ENCODE data around the gene CTTN. TPM values are rescaled to one million over a fixed set of nuclear protein-coding genes. Genes with fewer than 3 reads are reported as not detected.

The CTTN gene
- total and polyA plus RNA-seq, 2 of the 8 experiments (the other 6 are each of a cell fraction or from before 2014, with no cell fraction given) = 84.6 to 216 TPM

DNA sequence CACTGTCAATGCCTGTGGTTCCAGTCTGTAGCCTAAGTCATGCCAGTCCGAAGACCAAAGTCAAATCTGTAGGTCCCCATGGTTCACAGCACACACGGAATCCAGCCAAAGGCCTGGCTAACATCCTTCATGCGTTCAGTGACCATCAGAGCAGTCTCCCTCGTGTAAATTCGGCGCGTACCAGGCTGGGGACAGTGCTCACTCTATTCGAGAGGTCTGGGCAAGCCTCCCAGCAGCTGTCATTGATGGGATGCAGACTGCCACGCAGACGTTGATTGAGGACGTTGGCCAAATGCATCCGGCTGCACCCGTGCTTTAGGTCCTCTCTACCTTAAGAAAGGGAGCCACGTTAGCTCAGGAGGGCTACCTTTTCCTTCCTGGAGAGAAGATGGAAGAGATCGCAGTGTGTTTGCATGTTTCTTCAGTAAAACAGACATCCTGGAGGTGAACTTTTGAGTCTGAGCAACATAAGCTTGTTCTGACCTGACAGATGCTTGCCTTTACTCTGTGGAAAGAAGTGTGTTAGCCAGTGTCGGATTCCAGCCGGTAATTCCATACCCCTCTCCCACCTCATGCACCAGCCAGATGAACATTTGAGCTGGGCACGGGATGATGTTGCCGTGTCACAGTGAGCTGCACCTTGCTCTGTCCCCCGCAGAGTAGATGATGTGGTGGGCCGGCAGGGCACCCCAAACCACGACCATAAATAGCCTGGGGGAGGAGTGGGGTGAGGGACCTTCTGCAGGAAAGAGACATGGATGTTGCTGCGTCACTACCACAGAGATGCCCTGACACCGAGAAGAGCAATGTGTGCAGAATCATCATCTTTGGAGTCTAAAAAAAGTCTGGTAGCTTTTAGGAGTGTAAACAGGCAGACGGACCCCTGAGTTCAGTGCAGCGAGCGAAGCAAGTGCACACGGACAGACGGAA lies 12.2 kb downstream of the CTTN start:
- Histone ChIP-seq H2BK15ac (ENCODE audit: low read length) (no peak overlapping the region), H4K20me1 (replicated peaks in 1 of 2; ENCODE audit: control insufficient read depth in 1 of 2, insufficient read depth in 2 of 2, low read length in 2 of 2) (peaks cover 9 to 24% of the 10 kb centered on the region in 2 experiments), H3K4me3 (ENCODE audit: extremely low read depth in 1 of 4, insufficient read depth in 2 of 4, low read depth in 3 of 4, low read length in 4 of 4) (no peak overlapping the region), H3K79me1 (ENCODE audit: low read depth, low read length) (peaks cover 2% of the 10 kb centered on the region; the same call in 1 of the 2 replicates), H3K23me2 (ENCODE audit: low read depth, low read length) (no peaks in the 10 kb centered on the region), H4K5ac (ENCODE audit: insufficient read length, low read depth, low read length) (no peak overlapping the region), H2AFZ (ENCODE audit: low read length) (no peak overlapping the region), H3K4ac (replicated peaks; ENCODE audit: insufficient read length, low read depth, low read length) (no peak overlapping the region), H2BK12ac (ENCODE audit: low read depth, low read length) (no peak overlapping the region), H2BK20ac (ENCODE audit: low read length) (no peak overlapping the region), H3K36me3 (ENCODE audit: control insufficient read depth in 2 of 4, insufficient read depth in 4 of 4, low read length in 3 of 4) (peaks cover 37 to 94% (median 80%) of the 10 kb centered on the region in 4 experiments), H2BK120ac (replicated peaks; ENCODE audit: low read depth, low read length) (no peak overlapping the region), H4K91ac (replicated peaks; ENCODE audit: insufficient read length, low read length) (no peak overlapping the region), H3K18ac (ENCODE audit: extremely low read depth, low read length) (no peak overlapping the region), H2BK5ac (ENCODE audit: low read depth, low read length) (no peak overlapping the region), H3K4me1 (replicated peaks in 1 of 4; ENCODE audit: control insufficient read depth in 3 of 4, insufficient read depth in 4 of 4, low read length in 3 of 4) (no peaks in the 10 kb centered on the region), H3K23ac (ENCODE audit: insufficient read length) (no peak overlapping the region), H3K79me2 (ENCODE audit: control insufficient read depth in 1 of 2, insufficient read depth in 2 of 2, low read length in 2 of 2) (peaks cover 0 to 7% of the 10 kb centered on the region in 2 experiments; a peak in 1 of 4 replicates), H3K9ac (replicated peaks in 1 of 4; ENCODE audit: extremely low read depth in 1 of 4, low read depth in 3 of 4, low read length in 3 of 4) (no peak overlapping the region), H3K4me2 (ENCODE audit: insufficient read depth in 1 of 2, low read depth in 2 of 2, low read length in 2 of 2) (no peak overlapping the region), H3K27me3 (replicated peaks in 1 of 4; ENCODE audit: control insufficient read depth in 3 of 4, extremely low read depth in 1 of 4, insufficient read depth in 3 of 4, low read length in 3 of 4) (no peaks in the 10 kb centered on the region), H2AK5ac (ENCODE audit: low read depth, low read length) (no peak overlapping the region), H3K14ac (ENCODE audit: insufficient read length) (no peak overlapping the region), H4K8ac (ENCODE audit: extremely low read depth, insufficient read depth, low read length) (no peak overlapping the region), H3K27ac (ENCODE audit: low read depth, low read length) (no peak overlapping the region), H3K56ac (replicated peaks; ENCODE audit: insufficient read length, low read depth, low read length) (no peak overlapping the region), H3K9me3 (ENCODE audit: insufficient read depth in 2 of 2, low read depth in 1 of 2, low read length in 1 of 2) (no peaks in the 10 kb centered on the region)
- FAIRE-seq (no peak), DNase-seq (ENCODE audit: low read depth in 1 of 2, low spot score in 2 of 2) (no peak)
- ChIA-PET CTCF (ENCODE audit: partially characterized antibody) (interaction anchor here (0.9 to 1.2 kb wide), 2 partner anchors 14 to 21 kb away, joined by 3 to 6 read pairs; no protein-coding TSS in a partner anchor), POLR2A (ENCODE audit: partially characterized antibody) (interaction anchor here (1.1 to 3.0 kb wide), 3 partner anchors 11 to 13 kb away, joined by 5 to 12 read pairs (median 7); no protein-coding TSS in a partner anchor)
- 95% methylated on average over 29 of the region's 29 CpGs; no CpG with 5 or more reads in 1 of the 2 experiments for WGBS, 2 experiments (ENCODE audit: extremely low coverage in 1 of 2, insufficient coverage in 1 of 2, insufficient read length in 1 of 2, insufficient replicate concordance in 2 of 2, low coverage in 1 of 2, low lambda C conversion rate in 2 of 2, missing lambda C conversion rate in 1 of 2)
- TF ChIP-seq SRF (IDR thresholded peaks at IDR 0.05; ENCODE audit: low read depth, low read length) (no peak), POLR2AphosphoS5 (IDR thresholded peaks at IDR 0.05; ENCODE audit: low read depth, low read length) (no peak), CEBPB (IDR thresholded peaks at IDR 0.05; ENCODE audit: low read depth, low read length) (no peak), TBP (IDR thresholded peaks at IDR 0.05; ENCODE audit: low read depth, low read length) (no peak), GTF2F1 (IDR thresholded peaks at IDR 0.05; ENCODE audit: borderline replicate concordance, low read depth, low read length) (no peak), GABPA (IDR thresholded peaks at IDR 0.05; ENCODE audit: borderline replicate concordance, insufficient read depth, low read length) (no peak), TAF7 (optimal IDR thresholded peaks at IDR 0.05; ENCODE audit: borderline replicate concordance, low read depth, low read length) (no peak), BACH1 (IDR thresholded peaks at IDR 0.05; ENCODE audit: low read length) (no peak), EZH2 (IDR thresholded peaks at IDR 0.05; ENCODE audit: low read depth, low read length, severe bottlenecking) (no peak), NRF1 (IDR thresholded peaks at IDR 0.05; ENCODE audit: low read depth, low read length) (no peak), JUND (IDR thresholded peaks at IDR 0.05; ENCODE audit: low read length) (no peak)
- TF ChIP-seq, protein P1, sequence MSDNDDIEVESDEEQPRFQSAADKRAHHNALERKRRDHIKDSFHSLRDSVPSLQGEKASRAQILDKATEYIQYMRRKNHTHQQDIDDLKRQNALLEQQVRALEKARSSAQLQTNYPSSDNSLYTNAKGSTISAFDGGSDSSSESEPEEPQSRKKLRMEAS (IDR thresholded peaks at IDR 0.05) = no peak

Data from H1 (cell line).